GM03348 (cell line): Measurements from ENCODE around the gene PSME2.

Source experiments
- DNase-seq: peaks from one replicate; pipeline ENCODE4 v3.0.0; 2012; ENCODE audit warnings: low spot score

The PSME2 gene

GRCh38 chr14:24093901-24094840, 52.2 kb downstream of the PSME2 start, which contains the start of gene PCK2:
TSS of gene PCK2 (plus strand) at chr14:24094311. CDS start at chr14:24094406, 95 bp downstream.
- DNase-seq, result peak; percentile 100
